ENCODE data around the gene AKR1B1.

AKR1B1 gene

DNA sequence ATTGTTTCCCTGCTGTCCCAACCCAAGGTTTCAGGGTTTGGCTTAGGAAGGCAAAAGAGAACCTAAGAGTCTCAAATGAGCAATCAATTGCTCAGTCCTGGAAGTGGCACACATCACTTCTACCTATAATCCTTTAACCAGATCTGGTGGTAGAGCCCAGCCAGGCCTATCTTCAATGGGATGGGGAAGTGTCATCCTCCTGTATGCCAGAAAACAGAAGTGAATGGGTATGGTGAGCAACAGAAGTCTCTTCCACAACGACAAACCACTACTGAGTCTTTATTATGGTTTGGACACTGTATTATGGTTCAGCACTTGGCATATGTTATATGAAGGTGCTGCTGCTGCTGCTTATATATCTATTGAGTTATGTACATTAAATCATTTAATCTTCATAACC lies 3.0 kb upstream of the AKR1B1 start:
- DNase-seq (ENCODE audit: insufficient read length, low spot score) (no peak), FAIRE-seq (no peak)
- no peak for TF ChIP-seq POLR2A (IDR thresholded peaks at IDR 0.05; ENCODE audit: low read depth, low read length)

DNA sequence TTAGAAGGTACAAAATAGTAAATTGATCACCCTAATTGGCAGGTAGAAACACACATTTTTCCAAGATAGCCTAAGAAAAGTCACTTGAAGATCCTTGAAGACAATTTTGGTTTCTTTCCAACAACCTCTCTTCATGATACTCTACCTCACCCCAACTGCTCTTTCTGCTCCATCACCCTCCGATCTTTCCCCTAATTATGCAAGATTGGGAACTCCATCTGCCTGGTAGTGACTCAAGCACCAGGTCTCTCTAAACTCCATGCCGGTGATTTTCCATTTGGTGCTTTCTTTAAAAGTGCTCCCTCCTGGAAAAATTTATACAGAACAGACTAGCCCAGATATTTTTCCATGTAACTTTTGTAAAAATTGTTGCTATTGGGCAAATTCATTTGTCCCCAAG lies 1.1 kb upstream of the AKR1B1 start:
- FAIRE-seq (no peak), DNase-seq (ENCODE audit: insufficient read length, low spot score) (no peak)
- TF ChIP-seq POLR2A (IDR thresholded peaks at IDR 0.05; ENCODE audit: low read depth, low read length) = no peak

DNA sequence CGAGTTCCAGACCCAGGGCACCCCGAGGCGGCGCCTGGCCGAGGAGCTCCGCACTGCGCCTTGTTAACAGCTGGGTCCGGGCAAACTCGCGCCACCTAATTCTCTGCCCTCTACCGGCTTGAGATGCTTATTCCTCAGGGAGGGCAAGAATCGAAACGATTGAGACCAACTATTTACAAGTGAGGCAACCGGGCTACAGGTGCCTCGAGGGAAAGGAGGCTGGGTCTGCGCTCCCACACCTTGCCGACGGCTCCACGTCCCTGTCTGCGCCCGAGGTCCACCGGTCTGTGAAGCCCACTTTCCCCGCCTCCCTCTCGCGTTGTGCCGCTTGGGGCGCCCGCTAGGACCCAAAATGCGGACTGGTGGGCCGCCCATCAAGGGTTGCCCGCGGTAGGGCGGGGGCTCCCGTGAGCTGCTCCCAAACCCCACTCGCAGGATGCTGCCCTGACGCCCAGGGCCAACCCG lies 527 bp downstream of the AKR1B1 start:
- TF ChIP-seq POLR2A (IDR thresholded peaks at IDR 0.05; ENCODE audit: low read depth, low read length) = no peak
- FAIRE-seq = no peak
- no peak for DNase-seq (ENCODE audit: insufficient read length, low spot score)

DNA sequence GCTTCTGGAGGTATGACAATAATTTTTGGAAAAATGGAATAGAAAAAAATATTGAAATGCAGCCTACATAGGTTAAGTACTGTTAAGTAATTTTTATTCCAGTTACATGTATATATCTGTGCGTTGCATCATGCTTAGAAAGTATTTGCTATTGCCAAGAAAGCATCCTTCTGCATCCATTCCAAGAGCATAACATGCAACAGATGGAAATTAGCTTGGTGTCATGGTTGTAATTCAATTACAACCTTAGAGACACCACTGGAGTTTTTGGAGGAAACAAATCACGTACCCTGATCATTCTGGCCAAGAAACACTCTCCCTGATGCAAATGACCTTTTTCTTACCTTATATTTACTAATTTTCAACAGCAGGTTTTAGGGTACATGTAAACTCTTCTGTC lies 1.7 kb downstream of the AKR1B1 start:
- no peak for TF ChIP-seq POLR2A (IDR thresholded peaks at IDR 0.05; ENCODE audit: low read depth, low read length)
- DNase-seq (ENCODE audit: insufficient read length, low spot score) = no peak
- FAIRE-seq = no peak

DNA sequence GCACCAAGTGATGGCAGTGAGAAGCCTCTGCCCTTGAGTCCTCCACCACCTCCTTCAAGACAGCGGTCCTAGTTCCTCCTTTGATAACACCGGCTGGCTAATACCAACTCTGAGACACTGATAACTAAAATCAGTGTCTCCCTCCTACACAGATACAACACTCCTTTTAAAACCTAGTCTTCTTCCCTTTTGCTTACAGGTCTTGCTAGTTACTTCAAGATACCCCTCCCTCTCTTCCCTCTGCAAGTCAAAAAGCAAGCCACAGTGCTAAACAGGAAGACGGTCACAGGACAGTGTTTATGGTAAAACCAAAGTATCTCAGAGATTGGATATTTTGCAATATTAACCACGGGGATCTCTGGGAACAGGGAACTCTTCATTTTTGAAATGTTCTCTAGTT lies 4.6 kb downstream of the AKR1B1 start:
- TF ChIP-seq POLR2A (IDR thresholded peaks at IDR 0.05; ENCODE audit: low read depth, low read length) = no peak
- DNase-seq (ENCODE audit: insufficient read length, low spot score) (no peak), FAIRE-seq (no peak)

DNA sequence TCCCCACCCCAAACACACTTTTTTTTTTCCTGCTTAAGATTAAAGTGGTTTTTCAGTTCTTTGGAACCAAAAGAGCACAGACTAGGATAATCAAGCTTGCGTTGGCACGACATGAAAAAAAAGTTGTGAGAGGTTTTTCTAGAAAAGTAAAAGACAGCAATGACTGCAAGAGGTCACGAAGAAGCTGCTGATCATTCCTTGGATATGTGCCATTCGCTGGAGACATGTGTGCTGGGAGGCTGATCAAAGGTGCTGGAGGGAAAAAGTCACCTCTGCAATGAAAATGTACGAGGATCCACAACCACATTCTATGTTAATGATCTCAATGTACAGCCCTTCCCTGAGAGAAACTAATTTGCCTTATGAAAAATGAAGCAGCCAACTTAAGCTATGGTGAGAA lies 5.4 kb downstream of the AKR1B1 start:
- no peak for TF ChIP-seq POLR2A (IDR thresholded peaks at IDR 0.05; ENCODE audit: low read depth, low read length)
- DNase-seq (ENCODE audit: insufficient read length, low spot score) (no peak), FAIRE-seq (no peak)

DNA sequence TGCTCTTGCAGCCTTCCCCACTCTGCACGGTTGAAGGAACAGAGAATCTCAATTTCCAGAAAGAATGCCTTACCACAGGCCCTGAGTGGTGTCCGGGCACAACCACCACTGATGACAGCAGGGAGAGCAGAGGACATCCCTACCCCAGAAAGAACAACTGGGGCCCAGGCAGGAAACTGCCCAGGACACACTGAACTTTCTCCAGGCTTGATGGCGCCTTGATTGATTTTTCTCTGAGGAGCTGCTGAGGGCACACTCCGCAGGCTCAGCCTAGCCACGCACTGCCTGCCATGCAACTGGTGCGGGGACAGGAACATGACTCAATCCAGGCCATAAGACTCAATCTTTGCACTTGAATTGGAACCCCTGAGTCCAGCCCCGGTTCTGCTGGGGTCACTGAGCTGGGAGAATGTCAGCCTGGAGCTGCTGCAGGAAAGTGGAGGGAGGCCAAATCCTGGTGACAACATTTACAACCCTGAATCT lies 5.9 kb downstream of the AKR1B1 start:
- FAIRE-seq (no peak), DNase-seq (ENCODE audit: insufficient read length, low spot score) (no peak)
- TF ChIP-seq POLR2A (IDR thresholded peaks at IDR 0.05; ENCODE audit: low read depth, low read length) = no peak

DNA sequence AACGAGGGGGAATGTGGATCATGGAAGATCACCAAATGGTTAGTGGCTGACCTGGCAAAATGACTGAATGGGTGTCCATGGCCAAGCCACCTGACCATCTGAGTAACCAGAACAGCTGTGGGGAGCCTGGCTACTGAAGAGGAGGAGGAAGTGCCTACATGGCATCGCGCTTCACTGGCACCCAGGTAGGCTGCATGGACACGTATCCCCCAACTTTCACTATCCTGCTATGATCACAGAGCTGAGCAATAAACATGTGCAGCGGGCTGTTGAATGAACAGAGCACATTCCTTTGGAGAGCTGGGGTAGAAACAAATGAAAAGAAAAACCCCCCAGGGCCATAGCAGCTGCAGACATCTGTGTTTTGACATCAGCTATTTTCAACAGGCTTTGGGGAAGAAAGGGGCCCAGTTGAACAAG lies 6.5 kb downstream of the AKR1B1 start:
- DNase-seq (ENCODE audit: insufficient read length, low spot score) (no peak), FAIRE-seq (no peak)
- TF ChIP-seq POLR2A (IDR thresholded peaks at IDR 0.05; ENCODE audit: low read depth, low read length) = no peak

DNA sequence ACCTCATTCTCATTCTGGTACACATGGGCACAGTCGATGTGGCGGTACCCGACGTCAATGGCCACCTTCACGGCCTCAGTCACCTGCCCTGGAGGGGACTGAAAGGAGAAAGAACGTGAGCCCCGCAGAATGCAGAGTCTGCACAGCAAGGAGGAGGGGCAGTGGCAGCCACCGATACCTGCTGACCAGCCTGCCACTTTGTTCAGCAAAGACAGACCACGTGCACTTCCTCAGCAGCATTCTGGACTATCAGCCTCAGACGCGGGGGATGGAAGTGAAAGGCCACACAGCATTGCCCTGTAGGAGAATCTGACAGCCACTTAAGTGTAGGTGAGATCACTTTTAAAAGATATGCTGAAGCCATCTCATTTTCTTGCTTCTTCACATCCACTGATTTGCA lies 7.2 kb downstream of the AKR1B1 start:
- no peak for TF ChIP-seq POLR2A (IDR thresholded peaks at IDR 0.05; ENCODE audit: low read depth, low read length)
- DNase-seq (ENCODE audit: insufficient read length, low spot score) (no peak), FAIRE-seq (no peak)

DNA sequence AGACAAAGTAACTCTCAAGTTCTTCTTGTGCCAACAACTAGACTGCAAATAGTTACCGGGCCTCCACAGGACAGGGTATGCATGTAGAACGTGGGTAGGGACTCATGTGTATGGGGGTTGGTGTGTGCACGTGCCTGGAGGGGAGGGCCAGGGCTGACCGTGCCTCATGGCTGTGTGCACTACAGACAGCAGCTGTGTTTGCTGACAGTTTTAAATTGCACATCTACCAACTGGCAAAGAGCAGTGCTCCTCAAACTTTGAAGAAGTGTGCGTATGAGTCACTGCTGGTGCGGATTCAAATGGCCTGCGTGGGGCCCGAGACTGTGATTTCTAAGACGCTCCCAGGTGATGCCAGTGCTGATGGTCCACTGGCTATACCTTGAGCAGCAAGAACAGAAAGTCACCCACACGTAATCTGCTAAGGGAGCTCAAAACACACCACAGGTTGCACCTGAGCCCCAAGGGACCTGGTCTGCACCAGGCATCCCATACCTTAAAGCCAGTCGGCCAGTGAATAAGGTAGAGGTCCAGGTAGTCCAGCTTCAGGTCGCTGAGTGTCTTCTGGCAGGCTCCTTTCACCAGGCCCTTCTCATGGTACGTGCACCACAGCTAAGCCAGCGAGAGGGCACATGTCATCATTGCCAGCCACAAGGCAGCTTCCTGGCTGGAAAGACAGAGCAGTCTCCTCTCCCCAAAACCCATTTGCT lies 8.5 kb downstream of the AKR1B1 start:
- FAIRE-seq (no peak), DNase-seq (ENCODE audit: insufficient read length, low spot score) (no peak)
- no peak for TF ChIP-seq POLR2A (IDR thresholded peaks at IDR 0.05; ENCODE audit: low read depth, low read length)

DNA sequence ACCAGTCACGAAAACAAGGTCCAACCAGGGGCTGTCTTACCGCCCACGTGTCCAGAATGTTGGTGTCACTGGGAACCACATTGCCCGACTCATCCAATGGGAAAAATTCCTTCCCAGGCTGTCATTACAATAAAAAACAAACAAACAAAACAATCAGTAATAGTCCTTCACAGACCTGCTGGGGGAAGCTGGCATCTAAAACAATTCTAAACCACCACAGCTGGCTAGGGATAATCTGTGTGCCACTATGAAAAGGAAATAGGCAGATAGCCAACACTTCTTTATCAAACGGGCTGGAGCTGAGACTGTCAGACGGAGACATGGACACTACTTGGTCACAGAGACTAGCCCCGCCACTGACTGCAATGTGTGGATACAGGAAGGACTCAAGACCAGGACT lies 9.2 kb downstream of the AKR1B1 start:
- DNase-seq (ENCODE audit: insufficient read length, low spot score) (no peak), FAIRE-seq (no peak)
- no peak for TF ChIP-seq POLR2A (IDR thresholded peaks at IDR 0.05; ENCODE audit: low read depth, low read length)

DNA sequence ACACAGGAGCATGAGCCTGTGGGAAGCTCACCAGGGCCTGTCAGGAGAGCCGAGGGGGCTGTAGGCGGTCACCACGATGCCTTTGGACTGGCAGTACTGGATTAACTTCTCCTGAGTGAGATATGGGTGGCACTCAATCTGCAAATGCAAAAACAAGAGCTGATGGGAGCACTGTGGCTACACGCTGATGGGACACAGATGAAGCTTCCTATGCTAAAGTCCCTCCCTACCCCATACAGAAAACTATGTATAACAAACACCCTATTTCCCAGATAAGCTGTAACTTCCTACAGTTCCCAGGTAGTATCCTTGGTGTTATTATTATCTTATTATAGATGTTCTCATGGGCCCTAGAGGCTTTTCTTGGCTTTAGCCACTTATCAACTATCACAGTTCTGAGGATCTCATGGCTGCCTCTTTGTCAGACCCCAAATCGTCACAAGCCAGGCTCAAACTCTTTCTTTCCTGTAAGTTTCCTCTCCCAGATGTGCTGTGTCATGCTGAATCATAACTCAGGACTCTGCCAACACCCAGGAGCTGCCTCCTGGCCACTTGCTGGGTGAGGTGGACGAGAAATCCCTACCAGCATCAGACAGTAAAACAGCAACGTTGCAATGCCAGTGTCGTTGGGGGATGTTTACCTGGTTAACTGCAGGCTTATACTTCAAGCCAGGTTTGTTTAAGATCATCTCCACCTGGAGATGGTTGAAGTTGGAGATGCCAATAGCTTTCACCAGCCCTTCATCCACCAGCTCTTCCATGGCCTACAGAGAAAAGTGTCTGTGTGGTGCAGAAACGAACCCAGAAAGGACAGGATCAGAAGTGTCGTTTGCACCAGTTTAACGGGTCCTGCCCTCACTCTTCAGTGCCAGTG lies 10.3 kb downstream of the AKR1B1 start:
- FAIRE-seq (no peak), DNase-seq (ENCODE audit: insufficient read length, low spot score) (peak; percentile 86)
- TF ChIP-seq POLR2A (IDR thresholded peaks at IDR 0.05; ENCODE audit: low read depth, low read length) = no peak

DNA sequence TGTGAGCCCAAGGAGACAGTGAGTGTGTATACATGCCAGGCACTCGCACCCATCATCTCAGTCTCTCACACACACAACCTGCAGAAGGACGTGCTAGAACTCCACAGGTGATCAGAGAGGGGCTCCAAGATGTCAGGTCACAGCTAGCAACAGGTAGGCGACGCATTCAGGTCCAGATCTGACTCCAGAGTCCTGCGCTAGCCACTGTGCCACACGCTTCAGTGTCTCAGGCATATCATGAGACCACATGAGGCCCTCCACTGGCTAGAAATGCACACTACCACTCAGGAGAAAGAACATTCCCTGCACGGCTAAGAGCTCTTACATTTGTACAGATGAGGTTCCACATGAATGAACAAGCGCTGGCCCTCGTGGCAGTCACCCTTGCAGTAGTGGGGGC lies 11.5 kb downstream of the AKR1B1 start:
- FAIRE-seq (no peak), DNase-seq (ENCODE audit: insufficient read length, low spot score) (no peak)
- TF ChIP-seq POLR2A (IDR thresholded peaks at IDR 0.05; ENCODE audit: low read depth, low read length) = no peak

DNA sequence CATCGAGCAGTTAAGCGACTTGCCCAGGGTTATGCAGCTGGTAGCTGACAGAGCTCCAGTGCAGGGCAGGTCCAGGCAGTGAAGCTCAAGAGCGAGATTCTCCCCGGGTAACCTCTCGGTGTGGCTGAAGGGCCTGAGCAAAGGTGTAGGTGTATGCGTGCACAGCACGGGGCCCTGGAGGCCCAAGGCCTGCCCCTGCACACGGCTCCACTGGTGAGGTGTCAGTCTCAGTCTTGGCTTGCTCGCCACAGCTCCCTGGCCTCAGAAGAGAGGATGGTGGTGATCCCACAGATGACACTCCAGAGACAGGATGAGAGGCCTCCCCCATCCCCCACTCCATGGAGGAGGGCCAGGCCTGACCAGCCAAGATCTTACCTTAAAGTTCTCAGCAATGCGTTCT lies 12.0 kb downstream of the AKR1B1 start:
- FAIRE-seq = no peak

DNA sequence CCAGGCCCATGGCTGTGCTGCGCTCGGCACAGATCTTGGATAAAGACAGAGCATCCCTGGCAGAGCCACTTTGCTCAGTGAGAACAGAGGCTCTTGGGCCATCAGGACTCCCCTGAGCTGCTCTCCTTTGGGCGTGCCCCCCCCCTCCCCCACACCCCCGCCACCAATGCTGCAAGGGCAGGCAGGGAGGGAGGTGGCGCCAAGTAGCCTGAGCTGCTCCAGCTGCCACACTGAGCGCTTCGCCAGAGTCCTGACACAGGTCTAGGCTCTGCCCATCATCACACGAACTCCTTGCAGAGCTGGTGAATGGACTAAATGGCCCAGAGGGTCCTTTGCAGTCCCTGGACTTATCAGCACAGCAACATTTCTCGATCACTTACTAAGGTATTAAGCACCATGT lies 12.5 kb downstream of the AKR1B1 start:
- DNase-seq (ENCODE audit: insufficient read length, low spot score) (no peak), FAIRE-seq (no peak)
- no peak for TF ChIP-seq POLR2A (IDR thresholded peaks at IDR 0.05; ENCODE audit: low read depth, low read length)

More for the DNA sequence above, 12.0 kb downstream of the AKR1B1 start:
- no peak for DNase-seq (ENCODE audit: insufficient read length, low spot score)
- TF ChIP-seq POLR2A (IDR thresholded peaks at IDR 0.05; ENCODE audit: low read depth, low read length) = no peak

Measured in H54 (cell line).